HG03108 (cell line): Measurements from ENCODE around the gene ROR1.

Experiments
- ATAC-seq: cut with Tn5 transposase; IDR thresholded peaks from one replicate; pipeline ENCODE4 v1.9.1; 2021; ENCODE audit warnings: moderate library complexity; ENCODE audit not compliant: unreplicated experiment

ROR1 gene

DNA sequence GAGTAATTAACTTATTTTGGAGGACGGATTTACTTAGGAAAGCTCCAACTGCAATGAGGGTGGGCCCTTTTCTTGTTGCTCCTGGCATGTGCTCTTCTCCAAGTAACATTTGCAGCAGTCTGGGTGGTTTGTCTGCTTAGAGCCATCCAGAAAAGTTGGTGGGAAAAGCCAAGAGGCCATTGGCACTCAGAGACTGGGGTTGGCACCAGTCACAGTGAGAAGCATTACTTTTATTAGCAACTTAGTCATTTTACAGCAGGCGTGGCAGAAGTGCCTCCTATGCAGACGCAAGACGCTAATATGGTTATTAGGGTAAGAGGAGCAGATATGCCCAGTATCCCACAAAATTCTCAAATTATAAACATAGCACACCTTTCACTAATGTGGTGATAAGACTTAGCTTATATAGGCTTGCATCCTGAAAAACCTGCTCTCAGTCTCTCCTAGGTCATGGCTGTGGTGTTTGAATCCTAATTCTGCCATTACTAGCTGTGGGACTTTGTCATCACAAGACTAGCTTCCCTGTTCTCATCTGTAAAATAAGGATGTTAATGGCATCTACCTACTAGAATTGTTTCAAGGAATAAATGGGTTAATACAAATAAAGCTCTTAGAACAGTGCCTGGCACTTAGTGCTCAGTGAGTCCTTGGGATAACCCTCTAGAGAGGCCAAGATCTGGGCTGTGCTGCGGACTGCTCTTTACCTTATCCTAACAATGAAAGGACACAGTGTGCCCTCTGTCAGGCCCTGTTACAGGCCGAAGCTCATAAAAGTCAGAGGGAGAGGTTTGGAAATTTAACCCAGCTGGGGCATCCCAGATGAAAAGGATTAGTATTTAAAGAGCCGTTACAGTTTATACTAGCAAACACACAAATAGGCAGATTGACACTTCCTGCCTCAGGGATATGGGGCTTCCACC, 154.6 kb downstream of the ROR1 start:
- ATAC-seq = no peak

DNA sequence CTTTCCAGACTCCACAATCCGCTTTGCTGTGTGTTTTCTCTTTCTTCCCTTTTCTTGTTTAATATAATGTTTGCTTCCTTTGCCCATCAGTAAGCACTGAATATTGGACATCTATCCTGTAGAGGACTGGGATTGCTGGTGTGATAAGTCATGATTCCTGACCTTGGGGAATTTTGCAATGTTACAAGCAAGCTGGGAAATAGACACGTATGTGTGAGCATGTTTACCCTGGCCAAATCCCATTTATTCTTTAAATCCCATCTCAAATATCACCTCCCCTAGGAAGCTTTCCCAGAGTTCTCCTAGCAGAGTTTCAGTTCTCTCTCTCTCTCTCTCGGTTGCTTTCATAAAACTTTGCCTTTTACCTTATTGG, 155.3 kb downstream of the ROR1 start:
- ATAC-seq = no peak

- no peak for ATAC-seq
These were observed 157.7 kb downstream of the ROR1 start for GRCh38 chr1:63931468-63931867.

GRCh38 chr1:63934697-63935096, 160.9 kb downstream of the ROR1 start:
- ATAC-seq = no peak

DNA sequence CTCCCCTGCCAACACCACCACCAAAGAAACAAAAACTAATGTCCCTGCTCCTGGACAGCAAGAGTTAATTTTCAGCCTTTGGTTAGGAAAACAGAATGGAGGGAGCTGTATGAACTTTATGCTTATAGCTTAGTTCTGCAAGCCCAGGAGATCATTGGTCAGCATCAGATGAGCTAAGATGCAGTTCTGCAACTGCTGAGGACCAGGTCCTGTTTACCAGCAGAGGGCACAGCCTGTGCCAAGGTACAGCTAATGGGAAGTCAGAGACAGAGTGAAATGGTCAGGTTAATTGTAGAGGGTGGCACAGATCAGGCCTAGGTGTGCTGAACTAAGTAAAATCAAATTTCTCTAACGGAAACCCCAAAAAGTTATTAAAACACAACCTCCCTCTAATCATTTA, 161.3 kb downstream of the ROR1 start:
- ATAC-seq = no peak

DNA sequence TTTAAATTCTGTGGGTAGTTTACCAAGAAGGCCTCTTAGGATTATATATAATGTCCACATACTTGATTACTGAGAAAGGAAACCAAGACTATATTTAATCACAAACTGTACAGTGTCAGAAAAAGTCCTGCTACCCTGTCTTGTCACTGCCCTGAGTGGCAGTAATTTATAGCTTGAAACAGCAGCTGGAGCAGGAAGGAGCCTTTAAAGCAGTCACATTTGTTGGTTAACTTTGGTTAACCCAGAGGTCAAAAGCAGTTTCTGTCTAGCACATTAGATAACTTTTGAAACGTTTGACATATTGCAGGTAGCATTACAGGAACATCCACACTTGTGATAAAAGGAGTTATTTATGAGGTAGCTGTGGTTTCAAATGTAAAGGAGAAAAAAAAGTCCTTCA, 161.7 kb downstream of the ROR1 start:
- ATAC-seq = peak; percentile 84

- no peak for ATAC-seq
These were observed 162.5 kb downstream of the ROR1 start for GRCh38 chr1:63936276-63936675.

DNA sequence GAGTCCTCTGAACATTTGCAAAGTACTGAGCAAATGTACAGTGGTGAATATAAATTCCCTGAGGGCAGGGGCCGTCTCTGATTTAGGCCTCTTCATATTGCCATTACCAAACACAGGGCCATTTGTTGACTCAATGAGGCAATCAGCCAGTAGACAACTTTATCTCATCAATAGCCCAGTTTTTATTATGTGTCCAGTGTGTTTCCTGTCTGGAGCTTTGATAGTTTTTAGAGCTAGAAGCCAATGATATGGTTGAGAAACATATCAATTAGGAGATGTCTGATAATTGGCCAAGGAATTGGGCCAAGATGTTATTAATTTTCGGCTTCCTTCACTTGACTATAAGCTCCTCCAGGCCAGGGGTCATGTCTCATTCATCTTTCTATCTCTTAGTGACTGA, 163.0 kb downstream of the ROR1 start:
- no peak for ATAC-seq

GRCh38 chr1:63937461-63938022, 163.7 kb downstream of the ROR1 start:
- peak; percentile 51 for ATAC-seq

GRCh38 chr1:63940440-63940839, 166.6 kb downstream of the ROR1 start:
- no peak for ATAC-seq

- ATAC-seq = no peak
These were observed 169.6 kb downstream of the ROR1 start for GRCh38 chr1:63943393-63943792.

- ATAC-seq = no peak
These were observed 172.1 kb downstream of the ROR1 start for GRCh38 chr1:63945943-63946342.

DNA sequence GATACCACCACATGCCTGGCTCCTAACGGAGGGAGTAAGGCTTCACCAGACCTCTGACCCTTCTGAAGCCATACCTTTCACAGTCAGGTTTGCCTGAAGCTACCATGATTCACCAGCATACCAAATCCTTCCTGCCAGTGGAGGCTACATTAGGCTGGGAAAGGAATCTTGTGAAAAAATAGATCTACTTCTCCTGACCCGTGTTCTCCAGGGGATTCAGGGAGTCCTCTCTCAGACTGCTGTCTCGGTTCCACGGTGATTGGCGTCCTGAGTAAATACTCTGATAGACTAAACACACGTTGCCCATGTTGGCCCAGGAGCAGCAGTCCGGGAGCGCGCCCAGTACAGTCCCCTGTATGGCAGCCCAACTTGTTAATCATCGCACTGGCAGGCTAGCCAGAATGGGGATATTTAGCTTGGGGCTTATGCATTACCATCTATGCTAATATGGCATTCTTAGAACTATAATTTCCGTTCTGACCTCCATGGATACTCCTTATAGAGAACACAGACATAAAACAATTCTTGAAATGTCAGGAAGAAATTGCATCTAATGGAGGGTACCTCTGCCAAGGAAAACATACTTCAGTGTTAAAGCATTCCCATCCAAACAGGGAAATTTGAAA, 173.2 kb downstream of the ROR1 start:
- no peak for ATAC-seq

DNA sequence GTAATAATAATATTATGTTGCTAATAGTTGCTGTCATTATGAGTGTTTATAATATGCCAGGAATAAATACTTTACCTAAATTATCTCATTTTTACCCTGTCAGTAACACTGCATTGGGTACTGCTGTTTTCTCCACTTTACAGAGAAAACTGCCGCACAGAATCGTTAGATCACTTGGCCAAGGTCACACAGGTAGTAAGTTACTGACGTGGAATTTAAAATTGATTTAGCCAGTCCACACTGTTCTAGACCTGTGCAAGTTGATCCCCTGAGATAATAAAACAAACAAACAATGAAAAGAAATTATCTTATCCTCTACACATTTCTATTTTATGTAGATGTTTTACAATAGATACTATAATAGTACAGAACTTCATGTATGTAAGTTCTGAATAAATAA, 174.1 kb downstream of the ROR1 start:
- no peak for ATAC-seq

GRCh38 chr1:63950023-63950422, 176.2 kb downstream of the ROR1 start:
- ATAC-seq = no peak

GRCh38 chr1:63951059-63951946, 177.5 kb downstream of the ROR1 start:
- ATAC-seq = no peak

DNA sequence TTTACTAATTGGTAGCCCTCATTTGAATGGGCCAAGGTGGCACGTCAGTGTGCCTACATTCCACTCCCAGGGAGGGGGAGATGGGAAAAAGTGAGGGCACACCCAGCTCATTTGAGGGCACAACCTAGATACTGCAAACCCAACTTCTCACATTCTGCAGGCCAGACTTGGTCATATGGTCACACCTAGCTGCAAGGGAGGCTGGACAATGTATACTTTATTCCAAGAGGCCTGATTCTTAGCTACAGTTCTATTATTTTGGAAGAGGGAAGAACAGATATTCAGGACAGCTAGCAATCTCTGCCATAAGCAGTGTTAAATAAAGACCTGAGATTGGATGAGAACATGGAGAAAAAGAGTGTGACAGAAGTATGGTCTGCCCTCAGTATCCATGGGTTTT, 180.4 kb downstream of the ROR1 start:
- ATAC-seq = no peak

- no peak for ATAC-seq
These were observed 181.7 kb downstream of the ROR1 start for GRCh38 chr1:63955370-63956145.

GRCh38 chr1:63958556-63958955, 184.7 kb downstream of the ROR1 start:
- no peak for ATAC-seq

- ATAC-seq = no peak
These were observed 186.5 kb downstream of the ROR1 start for GRCh38 chr1:63960326-63960725.
